Natural killer cell (primary cell): ENCODE results near the gene LUZP2. TPM values are rescaled to one million over a fixed set of nuclear protein-coding genes. Genes with fewer than 3 reads are reported as not detected.

Experiments
- ATAC-seq, 3 donors: fragments of 150-1000 bp in 2 of 3; fragments of 200-7000 bp in 1 of 3; cut with Tn5 transposase; 1 replicate in 1 of 3; 2 replicates in 2 of 3; pipeline ENCODE4 v1.10.0; 2021; ENCODE audit warnings: mild to moderate bottlenecking in 2 of 3, moderate library complexity in 2 of 3
- DNase-seq, 2 donors: peaks; one replicate each; pipeline versions ENCODE4 v3.0.0 to v3.0.0-alpha.2; 2013 to 2021; ENCODE audit warnings: mixed read lengths in 1 of 2
- H3K27ac ChIP-seq: one replicate; pipeline ENCODE4 v1.5.1; 2013; ENCODE audit warnings: mild to moderate bottlenecking, low read length
- H3K27me3 ChIP-seq: one replicate; pipeline ENCODE4 v1.6.1; 2013; ENCODE audit warnings: low read length; ENCODE audit not compliant: control insufficient read depth, insufficient read depth
- H3K36me3 ChIP-seq: one replicate; pipeline ENCODE4 v1.6.1; 2013; ENCODE audit warnings: low read length; ENCODE audit not compliant: control insufficient read depth, insufficient read depth
- H3K4me1 ChIP-seq: one replicate; pipeline ENCODE4 v1.6.1; 2013; ENCODE audit warnings: low read length; ENCODE audit not compliant: control insufficient read depth, insufficient read depth
- H3K4me3 ChIP-seq: one replicate; pipeline ENCODE4 v1.5.1; 2013; ENCODE audit warnings: low read length
- H3K9me3 ChIP-seq: one replicate; pipeline ENCODE4 v1.6.1; 2013; ENCODE audit warnings: low read length; ENCODE audit not compliant: control insufficient read depth, insufficient read depth
- H3K27ac Mint-ChIP-seq, 2 donors: one replicate each; pipeline ENCODE4 v1.8.0; 2022; ENCODE audit warnings: mild to moderate bottlenecking in 2 of 2, mixed read lengths in 2 of 2, moderate library complexity in 1 of 2
- H3K27me3 Mint-ChIP-seq, 2 donors: one replicate each; pipeline ENCODE4 v1.8.0; 2022; ENCODE audit warnings: low read depth in 2 of 2, mixed read lengths in 2 of 2
- H3K36me3 Mint-ChIP-seq: one replicate; pipeline ENCODE4 v1.8.0; 2022; ENCODE audit warnings: mixed read lengths
- H3K4me1 Mint-ChIP-seq, 2 donors: one replicate each; pipeline ENCODE4 v1.8.0; 2022; ENCODE audit warnings: mixed read lengths in 2 of 2
- H3K4me3 Mint-ChIP-seq: one replicate; pipeline ENCODE4 v1.8.0; 2022; ENCODE audit warnings: mild to moderate bottlenecking, moderate library complexity, mixed read lengths
- H3K9me3 Mint-ChIP-seq, 2 donors: one replicate each; pipeline ENCODE4 v1.8.0; 2022; ENCODE audit warnings: mixed read lengths in 2 of 2
- WGBS: methylation state at CpG from one replicate; pipeline ENCODE4 v1.1.7; 2013; ENCODE audit warnings: missing lambda C conversion rate; ENCODE audit not compliant: insufficient coverage; 5-methylcytosine and 5-hydroxymethylcytosine counted together
- intact Hi-C: fragments of 100-400 bp; cut with micrococcal nuclease; formaldehyde crosslinking; loops from one replicate; pipeline ENCODE4 v1.14.2; 2022
- total RNA-seq, 4 donors: library from RNA; stranded (reverse); fragments of 120-200 nt in 1 of 4; gene quantifications; one replicate each; pipeline versions ENCODE4 v1.2.3 to v1.2.4, GENCODE V29; 2013 to 2022
- TF ChIP-seq, protein P1 (sequence below): fragments of 200-600 bp; IDR thresholded peaks from one replicate; pipeline ENCODE4 v1.8.0; 2022; ENCODE audit warnings: antibody characterized with exemption

Gene LUZP2
- total RNA-seq, 3 donors from 2014 or later (not counting 1 experiment from before 2014, with no cell fraction given), result not detected

DNA sequence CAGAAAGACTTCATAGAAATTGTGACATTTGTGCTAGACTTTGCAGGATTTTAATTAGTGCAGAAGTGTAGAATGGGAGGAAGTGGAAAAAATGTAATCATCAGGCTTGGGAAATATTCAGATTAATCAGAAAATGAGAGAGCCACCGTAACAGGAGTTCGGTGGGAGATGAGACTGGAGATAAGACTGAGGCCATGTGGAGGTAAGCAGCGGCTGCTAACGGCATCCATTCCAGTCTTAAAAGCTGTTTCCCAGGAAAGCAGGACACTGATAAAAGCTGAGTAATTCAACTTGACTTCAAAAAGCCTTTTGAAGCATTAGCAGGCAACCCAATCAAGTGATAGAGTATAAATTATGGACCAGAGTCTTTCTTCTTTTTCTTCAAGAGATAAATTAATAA, 369.9 kb downstream of the LUZP2 start:
- intact Hi-C loops, result no loop called here
- no peaks in the 10 kb centered on the region for H3K36me3 Mint-ChIP-seq
- Histone ChIP-seq H3K4me3 (no peak overlapping the region), H3K4me1 (no peaks in the 10 kb centered on the region), H3K36me3 (no peaks in the 10 kb centered on the region), H3K27ac (no peak overlapping the region), H3K27me3 (no peaks in the 10 kb centered on the region), H3K9me3 (no peaks in the 10 kb centered on the region)
- no peak for DNase-seq
- H3K4me3 Mint-ChIP-seq, result no peak overlapping the region
- TF ChIP-seq, protein P1, sequence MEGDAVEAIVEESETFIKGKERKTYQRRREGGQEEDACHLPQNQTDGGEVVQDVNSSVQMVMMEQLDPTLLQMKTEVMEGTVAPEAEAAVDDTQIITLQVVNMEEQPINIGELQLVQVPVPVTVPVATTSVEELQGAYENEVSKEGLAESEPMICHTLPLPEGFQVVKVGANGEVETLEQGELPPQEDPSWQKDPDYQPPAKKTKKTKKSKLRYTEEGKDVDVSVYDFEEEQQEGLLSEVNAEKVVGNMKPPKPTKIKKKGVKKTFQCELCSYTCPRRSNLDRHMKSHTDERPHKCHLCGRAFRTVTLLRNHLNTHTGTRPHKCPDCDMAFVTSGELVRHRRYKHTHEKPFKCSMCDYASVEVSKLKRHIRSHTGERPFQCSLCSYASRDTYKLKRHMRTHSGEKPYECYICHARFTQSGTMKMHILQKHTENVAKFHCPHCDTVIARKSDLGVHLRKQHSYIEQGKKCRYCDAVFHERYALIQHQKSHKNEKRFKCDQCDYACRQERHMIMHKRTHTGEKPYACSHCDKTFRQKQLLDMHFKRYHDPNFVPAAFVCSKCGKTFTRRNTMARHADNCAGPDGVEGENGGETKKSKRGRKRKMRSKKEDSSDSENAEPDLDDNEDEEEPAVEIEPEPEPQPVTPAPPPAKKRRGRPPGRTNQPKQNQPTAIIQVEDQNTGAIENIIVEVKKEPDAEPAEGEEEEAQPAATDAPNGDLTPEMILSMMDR, result no peak
- H3K27ac Mint-ChIP-seq, result no peak overlapping the region
- H3K4me1 Mint-ChIP-seq, result no peaks in the 10 kb centered on the region
- peaks cover 12 to 15% of the 10 kb centered on the region in 2 donors for H3K9me3 Mint-ChIP-seq
- no peaks in the 10 kb centered on the region for H3K27me3 Mint-ChIP-seq
- WGBS, result 81% methylated on average over 4 of the region's 4 CpGs
- ATAC-seq, result no peak

DNA sequence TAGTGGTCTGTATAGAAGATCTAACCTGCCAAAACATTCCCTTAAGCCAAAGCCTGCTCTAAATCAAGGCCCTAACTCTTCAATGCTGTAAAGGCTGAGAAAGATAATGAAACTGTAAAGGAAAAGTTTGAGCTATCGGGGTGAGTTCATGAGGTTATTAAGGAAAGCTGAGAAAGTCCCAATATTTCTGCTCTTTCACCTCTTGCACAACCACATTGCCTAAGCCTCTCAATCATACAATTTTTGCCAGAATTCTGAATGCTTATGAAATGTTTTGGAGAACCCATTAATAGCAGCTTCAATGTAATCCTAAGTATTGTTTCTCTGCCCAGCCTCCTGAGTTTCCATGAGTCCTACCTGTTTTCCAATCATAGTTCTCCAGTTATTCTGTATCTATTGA, 373.2 kb downstream of the LUZP2 start:
- no peak overlapping the region for H3K4me3 Mint-ChIP-seq
- ATAC-seq, result no peak
- Histone ChIP-seq H3K9me3 (no peaks in the 10 kb centered on the region), H3K36me3 (no peaks in the 10 kb centered on the region), H3K27ac (no peak overlapping the region), H3K4me3 (no peak overlapping the region), H3K27me3 (no peaks in the 10 kb centered on the region), H3K4me1 (no peaks in the 10 kb centered on the region)
- DNase-seq, result no peak
- H3K9me3 Mint-ChIP-seq, result peaks cover 5 to 11% of the 10 kb centered on the region in 2 donors
- H3K4me1 Mint-ChIP-seq, result no peaks in the 10 kb centered on the region
- H3K36me3 Mint-ChIP-seq, result no peaks in the 10 kb centered on the region
- H3K27ac Mint-ChIP-seq, result no peak overlapping the region
- intact Hi-C loops, result no loop called here
- H3K27me3 Mint-ChIP-seq, result no peaks in the 10 kb centered on the region
- TF ChIP-seq, protein P1, result no peak
- 100% methylated on average over 1 of the region's 1 CpG for WGBS

DNA sequence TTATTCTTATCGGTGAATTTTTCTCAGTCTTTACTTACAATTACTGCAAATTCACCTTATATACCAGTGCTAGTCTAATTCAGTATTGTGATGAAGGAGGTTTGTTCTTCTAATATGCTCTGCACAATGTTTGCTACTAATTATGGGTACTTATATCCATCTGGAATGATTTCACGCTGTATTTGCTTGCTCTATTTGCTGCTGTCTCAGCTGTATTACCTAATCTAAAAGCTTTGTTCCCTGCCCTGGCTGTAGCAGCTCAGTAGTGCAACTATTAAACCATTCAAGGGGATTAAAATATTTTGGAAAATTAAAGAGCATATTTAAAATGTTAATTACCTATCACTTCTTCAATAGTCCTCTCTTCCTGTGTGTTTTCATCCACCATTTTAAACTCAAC, 375.3 kb downstream of the LUZP2 start:
- no peaks in the 10 kb centered on the region for H3K9me3 ChIP-seq
- H3K4me1 ChIP-seq, result no peaks in the 10 kb centered on the region
- Mint-ChIP-seq H3K27ac (no peak overlapping the region), H3K27me3 (no peaks in the 10 kb centered on the region), H3K4me1 (no peaks in the 10 kb centered on the region), H3K36me3 (no peaks in the 10 kb centered on the region), H3K4me3 (no peak overlapping the region), H3K9me3 (peaks cover 5 to 12% of the 10 kb centered on the region in 2 donors)
- DNase-seq (no peak), ATAC-seq (no peak)
- no peak overlapping the region for H3K27ac ChIP-seq
- no peaks in the 10 kb centered on the region for H3K36me3 ChIP-seq
- TF ChIP-seq, protein P1, result no peak
- H3K4me3 ChIP-seq, result no peak overlapping the region
- H3K27me3 ChIP-seq, result no peaks in the 10 kb centered on the region
- WGBS, result 63% methylated on average over 1 of the region's 2 CpGs
- intact Hi-C loops, result no loop called here

DNA sequence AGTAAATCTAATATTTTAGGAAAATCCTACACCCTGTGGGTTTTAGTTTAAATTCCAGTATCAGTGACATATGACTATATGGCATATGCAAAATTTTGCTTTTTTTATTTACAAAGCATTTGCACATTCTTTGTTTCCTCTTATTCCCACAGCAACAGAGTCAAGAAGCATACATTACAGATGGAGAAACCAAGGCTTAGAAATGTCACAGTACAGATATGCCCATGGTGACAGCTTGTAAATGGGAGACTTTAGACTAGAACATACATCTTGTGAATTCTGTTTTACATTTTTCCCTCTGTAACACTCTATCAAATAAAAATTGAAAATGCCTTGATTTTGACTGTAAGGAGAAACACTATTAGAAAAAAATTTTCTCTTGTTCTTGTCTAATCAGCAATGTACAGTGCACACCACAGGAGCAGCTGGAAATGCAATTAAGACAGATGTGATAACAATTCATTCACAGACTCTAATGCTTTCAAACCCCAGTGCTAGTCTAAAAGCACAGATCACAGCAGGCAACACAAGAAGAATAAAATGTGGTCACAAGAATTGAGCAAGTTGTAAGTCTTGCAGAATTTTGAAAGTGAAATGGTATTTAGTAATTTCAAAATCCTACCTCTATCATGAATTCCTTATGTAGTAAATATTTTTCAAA, 375.9 kb downstream of the LUZP2 start:
- Mint-ChIP-seq H3K9me3 (peaks cover 8 to 10% of the 10 kb centered on the region in 2 donors), H3K27ac (no peak overlapping the region), H3K4me3 (no peak overlapping the region), H3K36me3 (no peaks in the 10 kb centered on the region), H3K4me1 (no peaks in the 10 kb centered on the region), H3K27me3 (no peaks in the 10 kb centered on the region)
- TF ChIP-seq, protein P1, result no peak
- Histone ChIP-seq H3K9me3 (no peaks in the 10 kb centered on the region), H3K36me3 (no peaks in the 10 kb centered on the region), H3K4me3 (no peak overlapping the region), H3K4me1 (no peaks in the 10 kb centered on the region), H3K27ac (no peak overlapping the region), H3K27me3 (no peaks in the 10 kb centered on the region)
- DNase-seq, result no peak
- ATAC-seq, result no peak
- intact Hi-C loops, result no loop called here
